RWPE1 (cell line): ENCODE measurements around the gene PALLD.

Experiments
- CTCF ChIA-PET: fragments of 350-600 bp; sonication (Branson Sonifier 250); formaldehyde crosslinking; extraction: SDS; loops from one replicate; lab custom pipeline; 2021; lab: Yijun Ruan, JAX
- POLR2A ChIA-PET: fragments of 400-600 bp; formaldehyde crosslinking; extraction: SDS; loops from one replicate; lab custom pipeline; 2020; ENCODE audit warnings: antibody characterized with exemption; ENCODE audit not compliant: low non-redundant PET; lab: Yijun Ruan, JAX
- DNase-seq: peaks from one replicate; pipeline ENCODE4 v3.0.0; 2012; ENCODE audit warnings: low spot score
- H3K27ac ChIP-seq: fragments of 450-650 bp; 2 replicates; pipeline ENCODE4 v1.5.1; 2017
- CTCF ChIP-seq: fragments of 450-650 bp; conservative IDR thresholded peaks from 2 replicates; pipeline ENCODE4 v1.5.1; 2017; ENCODE audit warnings: low read depth, mild to moderate bottlenecking

Gene PALLD

GRCh38 chr4:168461821-168462220 lies 35.0 kb upstream of the PALLD start:
- TF ChIP-seq CTCF: no peak
- DNase-seq: no peak
- ChIA-PET CTCF (no interaction called here), POLR2A (no interaction called here)
- no peak overlapping the region for H3K27ac ChIP-seq

- no peak for TF ChIP-seq CTCF
- DNase-seq: no peak
- POLR2A ChIA-PET: no interaction called here
- no peak overlapping the region for H3K27ac ChIP-seq
- CTCF ChIA-PET: no interaction called here
These were observed 23.9 kb upstream of the PALLD start for GRCh38 chr4:168472920-168473319.

GRCh38 chr4:168474660-168475320 lies 22.1 kb upstream of the PALLD start:
- no peak for DNase-seq
- no peak for TF ChIP-seq CTCF
- CTCF ChIA-PET: no interaction called here
- POLR2A ChIA-PET: no interaction called here
- H3K27ac ChIP-seq: no peak overlapping the region

- ChIA-PET POLR2A (no interaction called here), CTCF (no interaction called here)
- no peak for TF ChIP-seq CTCF
- no peak for DNase-seq
- H3K27ac ChIP-seq: no peak overlapping the region
These were observed 21.1 kb upstream of the PALLD start for GRCh38 chr4:168475745-168476144.

- no peak for TF ChIP-seq CTCF
- no peak overlapping the region for H3K27ac ChIP-seq
- POLR2A ChIA-PET: no interaction called here
- CTCF ChIA-PET: interaction anchor here (0.7 kb wide), 2 partner anchors 9 to 27 kb away, joined by 3 read pairs; no protein-coding TSS in a partner anchor
- no peak for DNase-seq
These were observed 18.0 kb upstream of the PALLD start for GRCh38 chr4:168478868-168479267.

- POLR2A ChIA-PET: no interaction called here
- CTCF ChIA-PET: no interaction called here
- DNase-seq: peak; percentile 75
- no peak overlapping the region for H3K27ac ChIP-seq
- no peak for TF ChIP-seq CTCF
These were observed 15.8 kb upstream of the PALLD start for GRCh38 chr4:168480931-168481611.
